AG10803 (cell line): Measurements from ENCODE around the gene SLC24A1.
A peak's percentile ranks its signal among the peaks of the same experiment; 100 is the strongest.
"Not testable (repeated sequence)": the region's sequence is repeated elsewhere in the genome, so short reads cannot be mapped to it uniquely, and the experiment has no call there.

Source experiments
- DNase-seq: peaks from one replicate; pipeline ENCODE4 v3.0.0; 2010; ENCODE audit warnings: low read depth
- H3K4me3 ChIP-seq: 2 replicates; pipeline ENCODE4 v1.5.1; 2011; ENCODE audit warnings: mild to moderate bottlenecking, low read length, control low read depth
- CTCF ChIP-seq: conservative IDR thresholded peaks from 2 replicates; pipeline ENCODE4 v1.5.1; 2011; ENCODE audit warnings: mild to moderate bottlenecking, low read length, control low read depth, inconsistent platforms

Gene SLC24A1

GRCh38 chr15:65603134-65603533 lies 18.6 kb upstream of the SLC24A1 start:
- DNase-seq, result no peak
- H3K4me3 ChIP-seq, result no peak overlapping the region
- TF ChIP-seq CTCF, result no peak

- no peak overlapping the region for H3K4me3 ChIP-seq
- no peak for TF ChIP-seq CTCF
- no peak for DNase-seq
Observed at GRCh38 chr15:65603559-65603958, 18.2 kb upstream of the SLC24A1 start.

GRCh38 chr15:65610871-65611718 lies 10.6 kb upstream of the SLC24A1 start, which contains the start of gene INTS14:
TSS of gene INTS14 (minus strand) at chr15:65611131. CDS start at chr15:65607380, 3,751 bp downstream.
- TF ChIP-seq CTCF, result peak; percentile 43
- peak within 1 kb of the TSS; percentile 82 for H3K4me3 ChIP-seq
- peak; percentile 97 for DNase-seq

- DNase-seq, result no peak
- peak overlapping the region; percentile 82 for H3K4me3 ChIP-seq
- TF ChIP-seq CTCF, result no peak
Observed at GRCh38 chr15:65611888-65612615, 9.7 kb upstream of the SLC24A1 start.

GRCh38 chr15:65612616-65612946 lies 9.2 kb upstream of the SLC24A1 start:
- H3K4me3 ChIP-seq, result no peak overlapping the region; the same call in 1 of the 2 replicates
- TF ChIP-seq CTCF, result no peak
- DNase-seq, result peak; percentile 3

- no peak for TF ChIP-seq CTCF
- no peak for DNase-seq
- no peak overlapping the region for H3K4me3 ChIP-seq
Observed at GRCh38 chr15:65612949-65613744, 8.6 kb upstream of the SLC24A1 start.

GRCh38 chr15:65615887-65616286 lies 5.9 kb upstream of the SLC24A1 start:
- not testable (repeated sequence) for DNase-seq, H3K4me3 ChIP-seq
